KMS-11 (cell line): Measurements from ENCODE around the gene FOXA1.

Experiments used
- H2AFZ ChIP-seq: fragments of 200-600 bp; sonication (generic); 2 replicates; pipeline ENCODE4 v1.6.1; 2016; ENCODE audit warnings: antibody characterized with exemption, mixed run types, low read depth
- H3K27ac ChIP-seq: fragments of 200-600 bp; sonication (generic); 2 replicates; pipeline ENCODE4 v1.6.1; 2016; ENCODE audit warnings: mild to moderate bottlenecking, mixed run types
- H3K27me3 ChIP-seq: fragments of 200-600 bp; sonication (generic); 2 replicates; pipeline ENCODE4 v1.6.1; 2017; ENCODE audit warnings: mild to moderate bottlenecking, low read depth, mixed run types, moderate library complexity; ENCODE audit not compliant: insufficient read depth
- H3K36me3 ChIP-seq: fragments of 200-600 bp; sonication (generic); 2 replicates; pipeline ENCODE4 v1.6.1; 2017; ENCODE audit warnings: mild to moderate bottlenecking, mixed run types; ENCODE audit not compliant: insufficient read depth
- H3K4me1 ChIP-seq: fragments of 200-600 bp; sonication (generic); 2 replicates; pipeline ENCODE4 v1.6.1; 2016; ENCODE audit warnings: mild to moderate bottlenecking, low read depth, mixed run types; ENCODE audit not compliant: poor library complexity, severe bottlenecking
- H3K4me2 ChIP-seq: fragments of 200-600 bp; sonication (generic); 2 replicates; pipeline ENCODE4 v1.7.0; 2016; ENCODE audit warnings: mild to moderate bottlenecking, mixed run types
- H3K4me3 ChIP-seq: fragments of 200-600 bp; sonication (generic); IDR thresholded peaks from 2 replicates; pipeline ENCODE4 v1.6.1; 2017; ENCODE audit warnings: low read depth, low read length, mixed read lengths; ENCODE audit not compliant: insufficient read depth
- H3K79me2 ChIP-seq: fragments of 200-600 bp; sonication (generic); 2 replicates; pipeline ENCODE4 v1.6.1; 2016; ENCODE audit warnings: low read depth, mixed run types; ENCODE audit not compliant: insufficient read depth
- H3K9ac ChIP-seq: fragments of 200-600 bp; sonication (generic); 2 replicates; pipeline ENCODE4 v1.6.1; 2016; ENCODE audit warnings: mild to moderate bottlenecking, mixed run types
- H4K20me1 ChIP-seq: fragments of 200-600 bp; sonication (generic); 2 replicates; pipeline ENCODE4 v1.6.1; 2016; ENCODE audit warnings: mild to moderate bottlenecking, mixed run types; ENCODE audit not compliant: insufficient read depth
- TF ChIP-seq, protein P1 (sequence below): fragments of 200-600 bp; sonication (generic); conservative IDR thresholded peaks from 2 replicates; pipeline ENCODE4 v1.6.1; 2017; ENCODE audit warnings: low read depth, mild to moderate bottlenecking, antibody characterized with exemption, low read length, moderate library complexity, mixed read lengths

Gene FOXA1

DNA sequence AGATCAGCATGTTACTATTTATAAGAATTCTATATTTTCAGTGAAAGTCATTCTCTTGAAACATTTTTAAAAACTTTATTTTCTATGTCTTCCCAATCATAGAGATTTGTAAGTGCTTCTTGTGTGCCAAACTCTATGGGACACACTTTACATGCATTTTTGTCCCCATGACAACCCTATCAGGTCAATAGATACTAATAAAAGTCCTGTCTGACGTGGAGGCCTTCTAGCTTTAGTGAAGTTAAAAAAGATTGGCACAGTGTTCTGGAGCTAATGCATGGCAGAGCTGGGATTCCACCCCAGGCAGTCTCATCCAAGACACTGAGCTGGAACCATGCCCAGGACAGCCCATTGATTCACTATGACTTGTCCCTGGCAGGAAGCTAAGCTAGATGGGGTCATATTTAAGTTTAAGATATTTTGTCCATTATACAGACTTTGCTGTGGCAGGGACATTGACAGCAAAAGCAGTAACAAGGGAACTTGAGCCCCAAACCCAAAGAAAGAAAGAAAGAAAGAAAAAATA lies 28.4 kb upstream of the FOXA1 start:
- no peaks in the 10 kb centered on the region for H3K27me3 ChIP-seq
- H3K79me2 ChIP-seq, result no peaks in the 10 kb centered on the region
- TF ChIP-seq, protein P1, sequence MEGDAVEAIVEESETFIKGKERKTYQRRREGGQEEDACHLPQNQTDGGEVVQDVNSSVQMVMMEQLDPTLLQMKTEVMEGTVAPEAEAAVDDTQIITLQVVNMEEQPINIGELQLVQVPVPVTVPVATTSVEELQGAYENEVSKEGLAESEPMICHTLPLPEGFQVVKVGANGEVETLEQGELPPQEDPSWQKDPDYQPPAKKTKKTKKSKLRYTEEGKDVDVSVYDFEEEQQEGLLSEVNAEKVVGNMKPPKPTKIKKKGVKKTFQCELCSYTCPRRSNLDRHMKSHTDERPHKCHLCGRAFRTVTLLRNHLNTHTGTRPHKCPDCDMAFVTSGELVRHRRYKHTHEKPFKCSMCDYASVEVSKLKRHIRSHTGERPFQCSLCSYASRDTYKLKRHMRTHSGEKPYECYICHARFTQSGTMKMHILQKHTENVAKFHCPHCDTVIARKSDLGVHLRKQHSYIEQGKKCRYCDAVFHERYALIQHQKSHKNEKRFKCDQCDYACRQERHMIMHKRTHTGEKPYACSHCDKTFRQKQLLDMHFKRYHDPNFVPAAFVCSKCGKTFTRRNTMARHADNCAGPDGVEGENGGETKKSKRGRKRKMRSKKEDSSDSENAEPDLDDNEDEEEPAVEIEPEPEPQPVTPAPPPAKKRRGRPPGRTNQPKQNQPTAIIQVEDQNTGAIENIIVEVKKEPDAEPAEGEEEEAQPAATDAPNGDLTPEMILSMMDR, result no peak
- H3K4me1 ChIP-seq, result no peaks in the 10 kb centered on the region
- H3K9ac ChIP-seq, result no peak overlapping the region
- H3K36me3 ChIP-seq, result no peaks in the 10 kb centered on the region
- H3K27ac ChIP-seq, result no peak overlapping the region
- no peak overlapping the region for H3K4me2 ChIP-seq
- no peak overlapping the region for H2AFZ ChIP-seq
- H4K20me1 ChIP-seq, result no peaks in the 10 kb centered on the region
- H3K4me3 ChIP-seq, result no peak overlapping the region

DNA sequence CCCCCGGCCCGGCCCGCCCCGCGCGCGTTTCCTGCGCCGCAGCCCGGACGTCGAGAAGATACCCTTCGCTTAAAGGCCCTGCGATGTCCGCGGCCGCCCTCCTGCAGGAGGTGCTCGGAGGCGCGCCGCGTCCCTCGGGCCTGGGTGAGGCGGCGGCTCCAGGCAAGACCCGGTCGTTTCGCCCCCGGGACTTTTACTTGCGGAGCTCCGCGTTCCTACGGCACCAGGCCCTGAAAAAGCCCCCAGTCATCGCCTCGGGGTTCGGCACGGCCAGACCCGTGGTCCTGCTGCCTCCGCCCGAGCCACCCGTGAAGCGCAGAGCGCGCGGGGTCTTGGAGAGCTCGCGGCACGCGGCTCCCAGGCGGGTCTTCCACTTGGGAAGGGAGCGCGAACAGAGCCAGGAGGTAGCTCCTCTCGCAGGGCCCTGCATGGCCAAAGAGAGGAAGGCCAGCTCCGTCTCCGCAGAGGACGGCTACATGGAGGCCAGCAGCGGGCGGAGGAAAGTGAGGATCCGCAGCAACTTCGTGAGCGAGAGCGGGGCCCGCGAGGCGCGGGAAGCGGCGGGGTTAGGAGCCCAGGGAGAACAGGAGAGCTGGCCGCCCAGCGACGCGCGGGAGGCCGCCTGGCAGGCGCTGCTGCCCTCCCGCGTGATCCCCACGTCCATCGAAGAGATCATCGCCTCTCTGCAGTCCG lies 27.3 kb upstream of the FOXA1 start:
- no peaks in the 10 kb centered on the region for H4K20me1 ChIP-seq
- no peaks in the 10 kb centered on the region for H3K36me3 ChIP-seq
- H3K4me3 ChIP-seq, result no peak overlapping the region
- no peaks in the 10 kb centered on the region for H3K79me2 ChIP-seq
- H3K4me2 ChIP-seq, result no peak overlapping the region
- TF ChIP-seq, protein P1, result no peak
- no peaks in the 10 kb centered on the region for H3K4me1 ChIP-seq
- H2AFZ ChIP-seq, result no peak overlapping the region
- H3K27me3 ChIP-seq, result no peaks in the 10 kb centered on the region
- H3K9ac ChIP-seq, result no peak overlapping the region
- H3K27ac ChIP-seq, result no peak overlapping the region

DNA sequence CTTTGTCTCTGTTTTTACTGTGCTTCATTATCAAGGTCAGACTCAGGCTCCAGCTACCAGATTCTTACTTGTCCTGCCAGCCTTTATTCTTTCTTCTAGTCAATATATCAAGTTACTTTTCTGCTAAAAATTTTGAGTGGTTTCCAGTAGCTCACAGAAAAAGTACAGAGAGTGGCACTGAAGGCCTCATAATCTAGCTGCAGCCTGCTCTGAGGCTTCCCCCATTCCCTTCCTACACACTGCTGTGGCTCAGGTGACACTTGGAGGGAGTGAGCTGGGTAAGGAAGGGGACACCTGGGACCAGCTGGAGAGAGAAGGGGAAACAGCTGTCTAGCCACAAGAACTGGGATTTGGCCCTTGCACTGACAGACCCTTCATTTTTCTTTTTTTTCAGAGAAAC lies 25.8 kb upstream of the FOXA1 start:
- Histone ChIP-seq H2AFZ (no peak overlapping the region), H3K4me2 (no peak overlapping the region), H4K20me1 (no peaks in the 10 kb centered on the region)

DNA sequence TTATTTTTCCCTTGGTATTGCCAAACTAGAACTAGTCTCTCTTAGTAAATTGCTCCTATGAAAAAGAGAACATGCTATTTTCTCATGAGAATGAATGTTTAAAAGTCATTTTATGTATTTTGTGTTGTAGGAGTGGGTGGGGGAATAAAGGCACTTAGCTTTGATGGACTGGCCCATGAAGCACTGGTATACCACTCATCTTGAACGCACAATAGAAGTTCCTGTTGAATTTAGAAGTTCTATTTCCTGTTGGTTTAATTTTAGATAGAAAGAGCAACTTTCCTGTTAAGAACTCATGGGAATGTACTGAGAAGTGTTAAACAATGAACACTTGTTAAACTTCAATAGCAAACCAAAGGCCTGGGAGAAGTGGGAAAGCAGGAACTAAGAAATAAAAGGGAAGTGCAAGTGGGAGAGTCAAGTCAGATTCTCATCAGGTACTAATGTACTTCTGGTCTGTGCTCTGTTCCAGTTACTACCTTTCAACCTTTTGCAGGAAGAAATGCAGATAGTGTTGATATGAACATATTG lies 23.5 kb upstream of the FOXA1 start:
- Histone ChIP-seq H3K9ac (no peak overlapping the region), H3K4me2 (no peak overlapping the region), H3K4me1 (no peaks in the 10 kb centered on the region), H4K20me1 (no peaks in the 10 kb centered on the region), H3K36me3 (no peaks in the 10 kb centered on the region), H3K4me3 (no peak overlapping the region), H3K27ac (no peak overlapping the region), H3K27me3 (no peaks in the 10 kb centered on the region), H2AFZ (no peak overlapping the region), H3K79me2 (no peaks in the 10 kb centered on the region)
- TF ChIP-seq, protein P1, result no peak

More for the DNA sequence above, 25.8 kb upstream of the FOXA1 start:
- Histone ChIP-seq H3K4me1 (no peaks in the 10 kb centered on the region), H3K9ac (no peak overlapping the region), H3K36me3 (no peaks in the 10 kb centered on the region), H3K27ac (no peak overlapping the region), H3K27me3 (no peaks in the 10 kb centered on the region), H3K4me3 (no peak overlapping the region), H3K79me2 (no peaks in the 10 kb centered on the region)
- TF ChIP-seq, protein P1, result no peak
